ENCODE results near the gene FMNL2. TPM values are rescaled to one million over a fixed set of nuclear protein-coding genes. Genes with fewer than 3 reads are reported as not detected.

FMNL2 gene
- total and polyA plus RNA-seq, 2 experiments from 2014 or later, result 16.5 to 45.4 TPM

- TF ChIP-seq, protein P1, sequence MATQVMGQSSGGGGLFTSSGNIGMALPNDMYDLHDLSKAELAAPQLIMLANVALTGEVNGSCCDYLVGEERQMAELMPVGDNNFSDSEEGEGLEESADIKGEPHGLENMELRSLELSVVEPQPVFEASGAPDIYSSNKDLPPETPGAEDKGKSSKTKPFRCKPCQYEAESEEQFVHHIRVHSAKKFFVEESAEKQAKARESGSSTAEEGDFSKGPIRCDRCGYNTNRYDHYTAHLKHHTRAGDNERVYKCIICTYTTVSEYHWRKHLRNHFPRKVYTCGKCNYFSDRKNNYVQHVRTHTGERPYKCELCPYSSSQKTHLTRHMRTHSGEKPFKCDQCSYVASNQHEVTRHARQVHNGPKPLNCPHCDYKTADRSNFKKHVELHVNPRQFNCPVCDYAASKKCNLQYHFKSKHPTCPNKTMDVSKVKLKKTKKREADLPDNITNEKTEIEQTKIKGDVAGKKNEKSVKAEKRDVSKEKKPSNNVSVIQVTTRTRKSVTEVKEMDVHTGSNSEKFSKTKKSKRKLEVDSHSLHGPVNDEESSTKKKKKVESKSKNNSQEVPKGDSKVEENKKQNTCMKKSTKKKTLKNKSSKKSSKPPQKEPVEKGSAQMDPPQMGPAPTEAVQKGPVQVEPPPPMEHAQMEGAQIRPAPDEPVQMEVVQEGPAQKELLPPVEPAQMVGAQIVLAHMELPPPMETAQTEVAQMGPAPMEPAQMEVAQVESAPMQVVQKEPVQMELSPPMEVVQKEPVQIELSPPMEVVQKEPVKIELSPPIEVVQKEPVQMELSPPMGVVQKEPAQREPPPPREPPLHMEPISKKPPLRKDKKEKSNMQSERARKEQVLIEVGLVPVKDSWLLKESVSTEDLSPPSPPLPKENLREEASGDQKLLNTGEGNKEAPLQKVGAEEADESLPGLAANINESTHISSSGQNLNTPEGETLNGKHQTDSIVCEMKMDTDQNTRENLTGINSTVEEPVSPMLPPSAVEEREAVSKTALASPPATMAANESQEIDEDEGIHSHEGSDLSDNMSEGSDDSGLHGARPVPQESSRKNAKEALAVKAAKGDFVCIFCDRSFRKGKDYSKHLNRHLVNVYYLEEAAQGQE (IDR thresholded peaks at IDR 0.05; ENCODE audit: unreplicated experiment), result no peak
- TF ChIP-seq, protein P2, sequence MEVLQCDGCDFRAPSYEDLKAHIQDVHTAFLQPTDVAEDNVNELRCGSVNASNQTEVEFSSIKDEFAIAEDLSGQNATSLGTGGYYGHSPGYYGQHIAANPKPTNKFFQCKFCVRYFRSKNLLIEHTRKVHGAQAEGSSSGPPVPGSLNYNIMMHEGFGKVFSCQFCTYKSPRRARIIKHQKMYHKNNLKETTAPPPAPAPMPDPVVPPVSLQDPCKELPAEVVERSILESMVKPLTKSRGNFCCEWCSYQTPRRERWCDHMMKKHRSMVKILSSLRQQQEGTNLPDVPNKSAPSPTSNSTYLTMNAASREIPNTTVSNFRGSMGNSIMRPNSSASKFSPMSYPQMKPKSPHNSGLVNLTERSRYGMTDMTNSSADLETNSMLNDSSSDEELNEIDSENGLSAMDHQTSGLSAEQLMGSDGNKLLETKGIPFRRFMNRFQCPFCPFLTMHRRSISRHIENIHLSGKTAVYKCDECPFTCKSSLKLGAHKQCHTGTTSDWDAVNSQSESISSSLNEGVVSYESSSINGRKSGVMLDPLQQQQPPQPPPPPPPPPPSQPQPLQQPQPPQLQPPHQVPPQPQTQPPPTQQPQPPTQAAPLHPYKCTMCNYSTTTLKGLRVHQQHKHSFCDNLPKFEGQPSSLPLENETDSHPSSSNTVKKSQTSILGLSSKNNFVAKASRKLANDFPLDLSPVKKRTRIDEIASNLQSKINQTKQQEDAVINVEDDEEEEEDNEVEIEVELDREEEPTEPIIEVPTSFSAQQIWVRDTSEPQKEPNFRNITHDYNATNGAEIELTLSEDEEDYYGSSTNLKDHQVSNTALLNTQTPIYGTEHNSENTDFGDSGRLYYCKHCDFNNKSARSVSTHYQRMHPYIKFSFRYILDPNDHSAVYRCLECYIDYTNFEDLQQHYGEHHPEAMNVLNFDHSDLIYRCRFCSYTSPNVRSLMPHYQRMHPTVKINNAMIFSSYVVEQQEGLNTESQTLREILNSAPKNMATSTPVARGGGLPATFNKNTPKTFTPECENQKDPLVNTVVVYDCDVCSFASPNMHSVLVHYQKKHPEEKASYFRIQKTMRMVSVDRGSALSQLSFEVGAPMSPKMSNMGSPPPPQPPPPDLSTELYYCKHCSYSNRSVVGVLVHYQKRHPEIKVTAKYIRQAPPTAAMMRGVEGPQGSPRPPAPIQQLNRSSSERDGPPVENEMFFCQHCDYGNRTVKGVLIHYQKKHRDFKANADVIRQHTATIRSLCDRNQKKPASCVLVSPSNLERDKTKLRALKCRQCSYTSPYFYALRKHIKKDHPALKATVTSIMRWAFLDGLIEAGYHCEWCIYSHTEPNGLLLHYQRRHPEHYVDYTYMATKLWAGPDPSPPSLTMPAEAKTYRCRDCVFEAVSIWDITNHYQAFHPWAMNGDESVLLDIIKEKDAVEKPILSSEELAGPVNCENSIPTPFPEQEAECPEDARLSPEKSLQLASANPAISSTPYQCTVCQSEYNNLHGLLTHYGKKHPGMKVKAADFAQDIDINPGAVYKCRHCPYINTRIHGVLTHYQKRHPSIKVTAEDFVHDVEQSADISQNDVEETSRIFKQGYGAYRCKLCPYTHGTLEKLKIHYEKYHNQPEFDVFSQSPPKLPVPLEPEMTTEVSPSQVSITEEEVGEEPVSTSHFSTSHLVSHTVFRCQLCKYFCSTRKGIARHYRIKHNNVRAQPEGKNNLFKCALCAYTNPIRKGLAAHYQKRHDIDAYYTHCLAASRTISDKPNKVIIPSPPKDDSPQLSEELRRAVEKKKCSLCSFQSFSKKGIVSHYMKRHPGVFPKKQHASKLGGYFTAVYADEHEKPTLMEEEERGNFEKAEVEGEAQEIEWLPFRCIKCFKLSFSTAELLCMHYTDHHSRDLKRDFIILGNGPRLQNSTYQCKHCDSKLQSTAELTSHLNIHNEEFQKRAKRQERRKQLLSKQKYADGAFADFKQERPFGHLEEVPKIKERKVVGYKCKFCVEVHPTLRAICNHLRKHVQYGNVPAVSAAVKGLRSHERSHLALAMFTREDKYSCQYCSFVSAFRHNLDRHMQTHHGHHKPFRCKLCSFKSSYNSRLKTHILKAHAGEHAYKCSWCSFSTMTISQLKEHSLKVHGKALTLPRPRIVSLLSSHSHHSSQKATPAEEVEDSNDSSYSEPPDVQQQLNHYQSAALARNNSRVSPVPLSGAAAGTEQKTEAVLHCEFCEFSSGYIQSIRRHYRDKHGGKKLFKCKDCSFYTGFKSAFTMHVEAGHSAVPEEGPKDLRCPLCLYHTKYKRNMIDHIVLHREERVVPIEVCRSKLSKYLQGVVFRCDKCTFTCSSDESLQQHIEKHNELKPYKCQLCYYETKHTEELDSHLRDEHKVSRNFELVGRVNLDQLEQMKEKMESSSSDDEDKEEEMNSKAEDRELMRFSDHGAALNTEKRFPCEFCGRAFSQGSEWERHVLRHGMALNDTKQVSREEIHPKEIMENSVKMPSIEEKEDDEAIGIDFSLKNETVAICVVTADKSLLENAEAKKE (CRISPR knock-in tag; IDR thresholded peaks at IDR 0.05), result no peak
These were observed 145.9 kb downstream of the FMNL2 start (continued) for GRCh38 chr2:152480821-152481399.

DNA sequence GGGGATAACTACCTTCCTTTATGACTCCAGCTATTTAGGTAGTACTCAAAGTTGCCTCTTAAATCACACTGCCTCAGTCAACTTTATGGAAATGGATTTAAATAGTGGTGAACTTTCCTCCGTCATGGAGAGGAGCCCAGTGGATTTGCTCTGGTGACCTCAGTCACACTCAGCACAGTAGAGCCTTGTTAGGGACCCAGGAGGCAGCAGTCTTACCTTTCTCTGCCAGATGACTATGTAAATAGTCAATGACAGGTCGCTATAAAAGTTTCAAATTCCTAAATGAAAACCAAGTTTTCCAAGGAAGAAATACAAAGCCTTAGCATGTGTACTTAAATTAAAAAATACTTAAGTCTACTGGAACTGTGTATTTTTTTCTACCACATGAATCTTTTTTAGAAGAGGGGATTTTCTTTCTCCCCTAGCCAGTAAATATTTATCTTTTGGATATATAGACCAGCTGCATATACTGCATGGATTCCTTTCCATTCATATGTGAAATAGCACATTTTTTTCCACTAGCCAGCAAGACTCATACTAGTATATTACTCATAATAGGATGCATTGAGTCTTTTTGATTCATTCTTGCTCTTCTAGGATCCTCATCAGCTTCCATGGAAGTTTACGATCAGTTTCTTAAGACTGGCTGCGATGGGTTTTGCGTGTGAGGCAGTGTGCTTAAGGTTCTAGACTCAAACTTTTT is 147.1 kb downstream of the FMNL2 start:
- ATAC-seq, result peak; percentile 70
- no peaks in the 10 kb centered on the region for H3K27me3 Mint-ChIP-seq (ENCODE audit: insufficient read depth, low read depth, poor library complexity)
- TF ChIP-seq POLR2AphosphoS5 (IDR thresholded peaks at IDR 0.05; ENCODE audit: low read depth), result no peak
- TF ChIP-seq NANOG (IDR thresholded peaks at IDR 0.05; ENCODE audit: borderline replicate concordance), result no peak
- TF ChIP-seq CTCF (conservative IDR thresholded peaks at IDR 0.05; ENCODE audit: low read depth in 2 of 2), result no peak
- TF ChIP-seq STAT1 (IDR thresholded peaks at IDR 0.05; ENCODE audit: unreplicated experiment), result no peak
- no peak for TF ChIP-seq EZH2phosphoT487 (IDR thresholded peaks at IDR 0.05; ENCODE audit: unreplicated experiment)

More for the DNA sequence above, 147.1 kb downstream of the FMNL2 start:
- Mint-ChIP-seq H3K27ac (peak overlapping the region; percentile 13; the same call in 1 of the 2 replicates), H3K4me1 (peaks cover 29% of the 10 kb centered on the region), H3K4me3 (no peak overlapping the region), H3K36me3 (ENCODE audit: low read depth) (no peaks in the 10 kb centered on the region), H3K9me3 (no peaks in the 10 kb centered on the region)
- H3K27me3 ChIP-seq (ENCODE audit: insufficient read depth), result no peaks in the 10 kb centered on the region
- H3K36me3 ChIP-seq (ENCODE audit: insufficient read depth), result no peaks in the 10 kb centered on the region
- H2AFZ ChIP-seq, result no peak overlapping the region
- no peaks in the 10 kb centered on the region for H3F3A ChIP-seq (replicated peaks; ENCODE audit: low read depth)
- no peak overlapping the region for H3K27ac ChIP-seq (ENCODE audit: low read depth)
- H4K20me1 ChIP-seq (replicated peaks; ENCODE audit: insufficient read depth), result peaks cover 8% of the 10 kb centered on the region; the same call in 1 of the 2 replicates
- H3K4me3 ChIP-seq, result no peak overlapping the region
- H3K79me2 ChIP-seq (replicated peaks; ENCODE audit: insufficient read depth), result peaks cover 75% of the 10 kb centered on the region
- no peak overlapping the region for H3K4me2 ChIP-seq
- H3K4me1 ChIP-seq (ENCODE audit: insufficient read depth), result peaks cover 8% of the 10 kb centered on the region
- no peaks in the 10 kb centered on the region for H3K9me2 ChIP-seq (ENCODE audit: insufficient read depth)
- no peak for DNase-seq (ENCODE audit: low spot score)
